HG03565 (cell line): ENCODE measurements around the gene KRT77.
"Not testable (repeated sequence)": the region's sequence is repeated elsewhere in the genome, so short reads cannot be mapped to it uniquely, and the experiment has no call there.

Experiments
- ATAC-seq: cut with Tn5 transposase; IDR thresholded peaks from one replicate; pipeline ENCODE4 v1.9.1; 2021; ENCODE audit warnings: mild to moderate bottlenecking, moderate library complexity; ENCODE audit not compliant: unreplicated experiment

KRT77 gene

GRCh38 chr12:52679875-52680274, 23.4 kb downstream of the KRT77 start:
- ATAC-seq: no peak

- no peak for ATAC-seq
These were observed 25.7 kb downstream of the KRT77 start for GRCh38 chr12:52677671-52678070.

GRCh38 chr12:52677126-52677525, 26.2 kb downstream of the KRT77 start:
- no peak for ATAC-seq

- ATAC-seq: no peak
These were observed 27.2 kb downstream of the KRT77 start for GRCh38 chr12:52676163-52676562.

GRCh38 chr12:52675301-52675701, 28.0 kb downstream of the KRT77 start:
- no peak for ATAC-seq

- ATAC-seq: no peak
These were observed 28.9 kb downstream of the KRT77 start for GRCh38 chr12:52674433-52674775.

GRCh38 chr12:52673713-52674432, 29.5 kb downstream of the KRT77 start:
- no peak for ATAC-seq

- no peak for ATAC-seq
These were observed 30.1 kb downstream of the KRT77 start for GRCh38 chr12:52673217-52673616.

- no peak for ATAC-seq
These were observed 30.9 kb downstream of the KRT77 start for GRCh38 chr12:52672321-52672933.

- no peak for ATAC-seq
These were observed 32.4 kb downstream of the KRT77 start for GRCh38 chr12:52670961-52671360.

- ATAC-seq: no peak
These were observed 32.8 kb downstream of the KRT77 start for GRCh38 chr12:52670506-52670905.

- ATAC-seq: not testable (repeated sequence)
These were observed 33.4 kb downstream of the KRT77 start for GRCh38 chr12:52669941-52670340.

- ATAC-seq: no peak
These were observed 33.9 kb downstream of the KRT77 start for GRCh38 chr12:52669426-52669825.

GRCh38 chr12:52667931-52668330, 35.4 kb downstream of the KRT77 start:
- ATAC-seq: no peak

GRCh38 chr12:52667509-52667908, 35.8 kb downstream of the KRT77 start:
- ATAC-seq: no peak

- ATAC-seq: no peak
These were observed 36.9 kb downstream of the KRT77 start for GRCh38 chr12:52666471-52666870.

GRCh38 chr12:52663420-52663819, 39.9 kb downstream of the KRT77 start:
- ATAC-seq: no peak

GRCh38 chr12:52662918-52663229, 40.5 kb downstream of the KRT77 start:
- ATAC-seq: no peak

- no peak for ATAC-seq
These were observed 41.0 kb downstream of the KRT77 start for GRCh38 chr12:52662093-52662917.

GRCh38 chr12:52661668-52662067, 41.7 kb downstream of the KRT77 start:
- no peak for ATAC-seq

- no peak for ATAC-seq
These were observed 42.3 kb downstream of the KRT77 start for GRCh38 chr12:52660934-52661499.

GRCh38 chr12:52659951-52660350, 43.4 kb downstream of the KRT77 start:
- no peak for ATAC-seq
